ENCODE measurements around the gene HSD17B14.

DNA sequence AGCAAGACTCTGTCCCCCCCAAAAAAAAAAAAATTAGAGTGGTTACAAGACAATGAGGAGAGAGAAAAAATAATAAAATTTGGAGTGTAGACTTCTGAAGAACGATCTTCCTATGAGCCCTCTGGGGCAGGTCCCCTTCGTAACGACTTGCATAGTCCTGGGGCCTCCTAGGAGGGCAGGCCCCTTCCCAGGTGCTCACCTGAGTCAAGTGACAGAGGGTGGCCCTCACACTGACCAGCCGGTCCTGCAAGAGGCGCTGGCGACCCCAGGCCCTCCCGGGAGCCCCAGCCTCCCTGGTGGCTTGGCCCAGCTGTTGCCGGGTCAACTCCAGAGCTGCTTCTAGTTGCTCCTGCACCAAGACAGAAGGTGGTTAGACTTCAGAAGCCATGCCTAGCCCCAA, 17.2 kb upstream of the HSD17B14 start:
- TF ChIP-seq, protein P1, sequence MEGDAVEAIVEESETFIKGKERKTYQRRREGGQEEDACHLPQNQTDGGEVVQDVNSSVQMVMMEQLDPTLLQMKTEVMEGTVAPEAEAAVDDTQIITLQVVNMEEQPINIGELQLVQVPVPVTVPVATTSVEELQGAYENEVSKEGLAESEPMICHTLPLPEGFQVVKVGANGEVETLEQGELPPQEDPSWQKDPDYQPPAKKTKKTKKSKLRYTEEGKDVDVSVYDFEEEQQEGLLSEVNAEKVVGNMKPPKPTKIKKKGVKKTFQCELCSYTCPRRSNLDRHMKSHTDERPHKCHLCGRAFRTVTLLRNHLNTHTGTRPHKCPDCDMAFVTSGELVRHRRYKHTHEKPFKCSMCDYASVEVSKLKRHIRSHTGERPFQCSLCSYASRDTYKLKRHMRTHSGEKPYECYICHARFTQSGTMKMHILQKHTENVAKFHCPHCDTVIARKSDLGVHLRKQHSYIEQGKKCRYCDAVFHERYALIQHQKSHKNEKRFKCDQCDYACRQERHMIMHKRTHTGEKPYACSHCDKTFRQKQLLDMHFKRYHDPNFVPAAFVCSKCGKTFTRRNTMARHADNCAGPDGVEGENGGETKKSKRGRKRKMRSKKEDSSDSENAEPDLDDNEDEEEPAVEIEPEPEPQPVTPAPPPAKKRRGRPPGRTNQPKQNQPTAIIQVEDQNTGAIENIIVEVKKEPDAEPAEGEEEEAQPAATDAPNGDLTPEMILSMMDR (conservative IDR thresholded peaks at IDR 0.05 in 1 of 2, IDR thresholded peaks at IDR 0.05 in 1 of 2; ENCODE audit: extremely low read depth in 1 of 2, insufficient read depth in 1 of 2, low read depth in 1 of 2, low read length in 2 of 2), result no peak
- no peak for TF ChIP-seq EZH2 (IDR thresholded peaks at IDR 0.05; ENCODE audit: borderline replicate concordance, low read length)
